Measurements from ENCODE around the gene ARFGEF3.
"Not testable (repeated sequence)": the region's sequence is repeated elsewhere in the genome, so short reads cannot be mapped to it uniquely, and the experiment has no call there.

The ARFGEF3 gene, protein sequence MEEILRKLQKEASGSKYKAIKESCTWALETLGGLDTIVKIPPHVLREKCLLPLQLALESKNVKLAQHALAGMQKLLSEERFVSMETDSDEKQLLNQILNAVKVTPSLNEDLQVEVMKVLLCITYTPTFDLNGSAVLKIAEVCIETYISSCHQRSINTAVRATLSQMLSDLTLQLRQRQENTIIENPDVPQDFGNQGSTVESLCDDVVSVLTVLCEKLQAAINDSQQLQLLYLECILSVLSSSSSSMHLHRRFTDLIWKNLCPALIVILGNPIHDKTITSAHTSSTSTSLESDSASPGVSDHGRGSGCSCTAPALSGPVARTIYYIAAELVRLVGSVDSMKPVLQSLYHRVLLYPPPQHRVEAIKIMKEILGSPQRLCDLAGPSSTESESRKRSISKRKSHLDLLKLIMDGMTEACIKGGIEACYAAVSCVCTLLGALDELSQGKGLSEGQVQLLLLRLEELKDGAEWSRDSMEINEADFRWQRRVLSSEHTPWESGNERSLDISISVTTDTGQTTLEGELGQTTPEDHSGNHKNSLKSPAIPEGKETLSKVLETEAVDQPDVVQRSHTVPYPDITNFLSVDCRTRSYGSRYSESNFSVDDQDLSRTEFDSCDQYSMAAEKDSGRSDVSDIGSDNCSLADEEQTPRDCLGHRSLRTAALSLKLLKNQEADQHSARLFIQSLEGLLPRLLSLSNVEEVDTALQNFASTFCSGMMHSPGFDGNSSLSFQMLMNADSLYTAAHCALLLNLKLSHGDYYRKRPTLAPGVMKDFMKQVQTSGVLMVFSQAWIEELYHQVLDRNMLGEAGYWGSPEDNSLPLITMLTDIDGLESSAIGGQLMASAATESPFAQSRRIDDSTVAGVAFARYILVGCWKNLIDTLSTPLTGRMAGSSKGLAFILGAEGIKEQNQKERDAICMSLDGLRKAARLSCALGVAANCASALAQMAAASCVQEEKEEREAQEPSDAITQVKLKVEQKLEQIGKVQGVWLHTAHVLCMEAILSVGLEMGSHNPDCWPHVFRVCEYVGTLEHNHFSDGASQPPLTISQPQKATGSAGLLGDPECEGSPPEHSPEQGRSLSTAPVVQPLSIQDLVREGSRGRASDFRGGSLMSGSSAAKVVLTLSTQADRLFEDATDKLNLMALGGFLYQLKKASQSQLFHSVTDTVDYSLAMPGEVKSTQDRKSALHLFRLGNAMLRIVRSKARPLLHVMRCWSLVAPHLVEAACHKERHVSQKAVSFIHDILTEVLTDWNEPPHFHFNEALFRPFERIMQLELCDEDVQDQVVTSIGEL (N-terminal part only)

GRCh38 chr6:138161338-138162110 is at the start of gene ARFGEF3:
Gene ARFGEF3 (plus strand): TSS chr6:138161939. CDS start chr6:138162087, 148 bp downstream.
- peak; percentile 43 for DNase-seq (ENCODE audit: low read depth)

- no peak for DNase-seq (ENCODE audit: low read depth)
These were observed 48.0 kb upstream of the ARFGEF3 start for GRCh38 chr6:138113588-138114210.

DNA sequence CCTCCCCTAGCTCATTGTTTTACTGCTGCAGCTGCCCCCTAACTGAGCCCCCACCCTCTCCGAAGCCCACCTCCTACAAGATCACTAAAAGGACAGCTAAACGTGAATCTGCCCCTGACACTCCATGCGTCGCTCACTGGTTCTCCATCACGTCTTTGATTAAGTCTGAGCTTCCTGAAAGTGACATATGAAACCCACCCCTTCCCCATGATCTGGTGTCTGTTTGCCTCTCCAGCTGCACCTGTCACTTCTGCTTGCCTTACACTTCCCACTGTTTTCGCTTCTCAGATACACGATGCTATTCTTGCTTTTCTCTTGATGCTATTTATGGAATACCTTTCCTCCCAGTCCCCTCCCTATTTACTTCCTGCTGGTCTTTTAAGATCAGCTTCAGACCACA is 46.5 kb upstream of the ARFGEF3 start:
- no peak for DNase-seq (ENCODE audit: low read depth)

DNA sequence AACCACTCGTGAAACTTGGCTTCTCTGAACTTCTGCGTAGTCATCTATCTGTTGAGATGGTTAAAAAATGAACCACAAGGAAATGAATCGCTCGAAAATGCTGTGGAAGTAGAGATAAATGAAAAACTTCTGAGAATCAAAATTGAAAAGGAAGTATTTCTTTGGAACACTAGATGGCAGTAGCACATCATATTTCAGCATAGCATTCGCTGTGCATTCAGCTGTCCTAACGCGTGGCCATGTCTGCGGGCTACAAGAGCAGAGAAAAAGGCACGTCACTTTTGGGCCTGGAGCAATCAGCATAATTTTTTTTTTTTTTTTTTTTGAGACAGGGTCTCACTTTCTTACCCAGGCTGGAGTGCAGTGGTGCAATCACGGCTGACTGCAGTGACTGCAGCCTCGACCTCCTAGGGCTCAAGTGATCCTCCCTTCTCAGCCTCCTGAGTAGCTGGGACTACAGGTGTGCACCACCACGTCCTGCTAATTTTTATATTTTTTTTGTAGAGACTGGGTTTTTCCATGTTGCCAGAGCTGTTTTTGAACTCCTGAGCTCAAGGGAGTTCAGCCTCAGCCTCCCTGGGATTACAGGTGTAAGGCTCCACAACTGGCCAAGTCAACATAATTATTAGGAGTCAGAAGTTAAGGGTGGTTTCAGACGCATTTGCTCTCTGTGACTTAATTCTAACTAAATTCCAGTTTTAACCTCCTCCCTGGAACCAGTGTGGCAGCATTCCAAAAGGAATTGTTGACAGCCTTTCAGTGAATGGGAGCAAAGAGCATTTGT is 45.7 kb upstream of the ARFGEF3 start:
- peak; percentile 6 for DNase-seq (ENCODE audit: low read depth)

DNA sequence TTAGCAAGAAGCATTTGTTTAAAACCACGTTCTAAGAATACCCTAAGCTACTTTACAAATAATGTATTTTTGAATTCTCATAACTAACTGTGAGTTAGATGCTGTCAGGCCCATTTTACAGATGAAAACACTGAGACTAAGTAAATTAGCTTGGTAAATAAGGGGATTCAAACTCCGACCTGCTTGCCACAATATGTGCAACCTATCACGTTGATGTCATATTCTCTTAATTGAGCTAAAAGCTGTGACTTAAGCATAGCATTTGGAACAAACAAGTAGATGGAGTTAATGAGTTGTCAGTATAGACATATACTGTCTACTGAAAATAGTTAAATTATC is 45.1 kb upstream of the ARFGEF3 start:
- no peak for DNase-seq (ENCODE audit: low read depth)

GRCh38 chr6:138117376-138117914 is 44.3 kb upstream of the ARFGEF3 start:
- no peak for DNase-seq (ENCODE audit: low read depth)

- not testable (repeated sequence) for DNase-seq (ENCODE audit: low read depth)
These were observed 42.5 kb upstream of the ARFGEF3 start for GRCh38 chr6:138119229-138119628.

GRCh38 chr6:138119976-138120375 is 41.8 kb upstream of the ARFGEF3 start:
- DNase-seq (ENCODE audit: low read depth) = no peak

GRCh38 chr6:138124096-138124495 is 37.6 kb upstream of the ARFGEF3 start:
- DNase-seq (ENCODE audit: low read depth) = no peak

GRCh38 chr6:138128096-138128495 is 33.6 kb upstream of the ARFGEF3 start:
- no peak for DNase-seq (ENCODE audit: low read depth)

- no peak for DNase-seq (ENCODE audit: low read depth)
These were observed 32.5 kb upstream of the ARFGEF3 start for GRCh38 chr6:138129190-138129589.

DNA sequence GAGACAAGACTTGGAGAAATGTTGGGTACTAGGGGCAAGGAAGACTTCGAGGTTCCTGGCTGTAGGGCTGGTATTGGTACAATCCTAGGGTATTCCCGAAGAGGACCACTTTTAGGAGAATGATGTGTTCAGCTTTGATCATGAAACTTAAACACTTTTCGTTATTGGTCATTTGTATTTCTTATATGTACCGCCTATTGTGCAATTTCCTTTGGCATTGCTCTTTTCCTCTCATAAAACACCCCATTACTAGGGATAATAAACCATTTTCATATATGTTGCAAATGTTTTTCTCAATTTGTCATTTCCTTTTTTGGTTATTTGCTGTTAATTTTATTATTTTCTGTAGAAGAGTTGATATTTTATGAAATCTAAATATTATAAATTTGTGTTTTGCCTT is 18.9 kb upstream of the ARFGEF3 start:
- no peak for DNase-seq (ENCODE audit: low read depth)

GRCh38 chr6:138145402-138145801 is 16.3 kb upstream of the ARFGEF3 start:
- no peak for DNase-seq (ENCODE audit: low read depth)

DNA sequence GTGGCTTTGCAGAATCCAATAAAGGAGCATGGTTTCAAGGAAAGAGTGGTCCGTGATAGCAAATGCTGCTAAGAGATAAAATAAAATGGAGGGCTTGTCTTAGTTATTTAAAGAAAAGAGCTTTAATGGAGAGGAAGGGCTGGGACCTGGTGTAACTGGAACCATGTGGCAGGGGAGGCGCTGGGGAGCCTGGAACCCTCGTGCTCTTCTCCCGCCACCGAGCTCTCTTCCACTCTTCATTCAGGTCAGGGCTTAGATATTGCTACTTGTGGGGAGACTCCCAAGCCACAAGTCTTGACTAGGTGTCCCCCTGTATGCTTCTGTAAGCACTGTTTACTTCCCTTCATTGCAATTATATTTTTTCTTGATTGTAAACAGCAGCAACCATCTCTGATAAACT is 15.2 kb upstream of the ARFGEF3 start:
- no peak for DNase-seq (ENCODE audit: low read depth)

- DNase-seq (ENCODE audit: low read depth) = no peak
These were observed 6.3 kb upstream of the ARFGEF3 start for GRCh38 chr6:138155443-138155842.

GRCh38 chr6:138157986-138158638 is 3.6 kb upstream of the ARFGEF3 start:
- no peak for DNase-seq (ENCODE audit: low read depth)

- DNase-seq (ENCODE audit: low read depth) = no peak
These were observed 2.5 kb upstream of the ARFGEF3 start for GRCh38 chr6:138159246-138159645.

GRCh38 chr6:138160329-138161087 is 1.2 kb upstream of the ARFGEF3 start:
- DNase-seq (ENCODE audit: low read depth) = no peak

GRCh38 chr6:138161088-138161337 is 726 bp upstream of the ARFGEF3 start:
- no peak for DNase-seq (ENCODE audit: low read depth)

Measured in stimulated activated CD8-positive, alpha-beta memory T cell treated with anti-CD3 and anti-CD28 coated beads, Interleukin-4, amount 100 ng/mL, for 24 hours (primary cell).